ENCODE results near the gene CCNB1IP1.
"Not testable (repeated sequence)": the region's sequence is repeated elsewhere in the genome, so short reads cannot be mapped to it uniquely, and the experiment has no call there.

CCNB1IP1 gene

GRCh38 chr14:20332788-20333493 is at the start of gene CCNB1IP1:
TSS of gene CCNB1IP1 (minus strand) at chr14:20333279. CDS start at chr14:20316523, 16,756 bp downstream.
- H3K36me3 ChIP-seq (ENCODE audit: insufficient read depth, low read length): peaks cover 16% of the 10 kb centered on the region
- peak within 1 kb of the TSS; percentile 94 for H2AFZ ChIP-seq (ENCODE audit: low read depth, low read length)
- no peaks in the 10 kb centered on the region for H3K27me3 ChIP-seq (ENCODE audit: insufficient read depth, low read length)
- no peaks in the 10 kb centered on the region for H3K9me3 ChIP-seq (ENCODE audit: low read length)
- peaks cover 7% of the 10 kb centered on the region for H3K4me1 ChIP-seq (ENCODE audit: insufficient read depth, low read length)
- H3K4me3 ChIP-seq (ENCODE audit: low read length): peak within 1 kb of the TSS; percentile 90

- Histone ChIP-seq H3K4me3 (ENCODE audit: low read length) (no peak overlapping the region), H3K36me3 (ENCODE audit: insufficient read depth, low read length) (peaks cover 80% of the 10 kb centered on the region), H3K27me3 (ENCODE audit: insufficient read depth, low read length) (no peaks in the 10 kb centered on the region), H3K4me1 (ENCODE audit: insufficient read depth, low read length) (no peaks in the 10 kb centered on the region), H3K9me3 (ENCODE audit: low read length) (no peaks in the 10 kb centered on the region), H2AFZ (ENCODE audit: low read depth, low read length) (no peak overlapping the region)
Observed at GRCh38 chr14:20382526-20382925, 49.4 kb upstream of the CCNB1IP1 start.

GRCh38 chr14:20381341-20381740 is 48.3 kb upstream of the CCNB1IP1 start:
- Histone ChIP-seq H3K4me3 (ENCODE audit: low read length) (no peak overlapping the region), H3K4me1 (ENCODE audit: insufficient read depth, low read length) (no peaks in the 10 kb centered on the region), H3K36me3 (ENCODE audit: insufficient read depth, low read length) (peaks cover 82% of the 10 kb centered on the region), H3K9me3 (ENCODE audit: low read length) (no peaks in the 10 kb centered on the region), H3K27me3 (ENCODE audit: insufficient read depth, low read length) (no peaks in the 10 kb centered on the region), H2AFZ (ENCODE audit: low read depth, low read length) (no peak overlapping the region)

GRCh38 chr14:20380681-20381080 is 47.6 kb upstream of the CCNB1IP1 start:
- Histone ChIP-seq H3K27me3 (ENCODE audit: insufficient read depth, low read length) (no peaks in the 10 kb centered on the region), H3K4me3 (ENCODE audit: low read length) (no peak overlapping the region), H2AFZ (ENCODE audit: low read depth, low read length) (no peak overlapping the region), H3K9me3 (ENCODE audit: low read length) (no peaks in the 10 kb centered on the region), H3K36me3 (ENCODE audit: insufficient read depth, low read length) (peaks cover 81% of the 10 kb centered on the region), H3K4me1 (ENCODE audit: insufficient read depth, low read length) (no peaks in the 10 kb centered on the region)

GRCh38 chr14:20379743-20380142 is 46.7 kb upstream of the CCNB1IP1 start:
- Histone ChIP-seq H3K27me3 (ENCODE audit: insufficient read depth, low read length) (no peaks in the 10 kb centered on the region), H2AFZ (ENCODE audit: low read depth, low read length) (no peak overlapping the region), H3K36me3 (ENCODE audit: insufficient read depth, low read length) (peaks cover 78% of the 10 kb centered on the region), H3K4me3 (ENCODE audit: low read length) (no peak overlapping the region), H3K4me1 (ENCODE audit: insufficient read depth, low read length) (no peaks in the 10 kb centered on the region), H3K9me3 (ENCODE audit: low read length) (no peaks in the 10 kb centered on the region)

- Histone ChIP-seq H3K4me3 (ENCODE audit: low read length) (no peak overlapping the region), H3K27me3 (ENCODE audit: insufficient read depth, low read length) (no peaks in the 10 kb centered on the region)
Observed at GRCh38 chr14:20377171-20377570, 44.1 kb upstream of the CCNB1IP1 start.

GRCh38 chr14:20376071-20376588 is 43.1 kb upstream of the CCNB1IP1 start:
- no peak overlapping the region for H2AFZ ChIP-seq (ENCODE audit: low read depth, low read length)
- H3K36me3 ChIP-seq (ENCODE audit: insufficient read depth, low read length): peaks cover 75% of the 10 kb centered on the region
- no peak overlapping the region for H3K4me3 ChIP-seq (ENCODE audit: low read length)
- H3K9me3 ChIP-seq (ENCODE audit: low read length): no peaks in the 10 kb centered on the region
- no peaks in the 10 kb centered on the region for H3K27me3 ChIP-seq (ENCODE audit: insufficient read depth, low read length)
- no peaks in the 10 kb centered on the region for H3K4me1 ChIP-seq (ENCODE audit: insufficient read depth, low read length)

More at GRCh38 chr14:20377171-20377570, 44.1 kb upstream of the CCNB1IP1 start:
- H2AFZ ChIP-seq (ENCODE audit: low read depth, low read length): no peak overlapping the region
- peaks cover 77% of the 10 kb centered on the region for H3K36me3 ChIP-seq (ENCODE audit: insufficient read depth, low read length)
- no peaks in the 10 kb centered on the region for H3K4me1 ChIP-seq (ENCODE audit: insufficient read depth, low read length)
- no peaks in the 10 kb centered on the region for H3K9me3 ChIP-seq (ENCODE audit: low read length)

GRCh38 chr14:20375471-20375870 is 42.4 kb upstream of the CCNB1IP1 start:
- no peak overlapping the region for H3K4me3 ChIP-seq (ENCODE audit: low read length)
- H3K27me3 ChIP-seq (ENCODE audit: insufficient read depth, low read length): no peaks in the 10 kb centered on the region
- H3K36me3 ChIP-seq (ENCODE audit: insufficient read depth, low read length): peaks cover 79% of the 10 kb centered on the region
- H3K9me3 ChIP-seq (ENCODE audit: low read length): no peaks in the 10 kb centered on the region
- no peaks in the 10 kb centered on the region for H3K4me1 ChIP-seq (ENCODE audit: insufficient read depth, low read length)
- H2AFZ ChIP-seq (ENCODE audit: low read depth, low read length): no peak overlapping the region

- Histone ChIP-seq H3K4me3 (ENCODE audit: low read length) (no peak overlapping the region), H3K36me3 (ENCODE audit: insufficient read depth, low read length) (peaks cover 74% of the 10 kb centered on the region), H3K4me1 (ENCODE audit: insufficient read depth, low read length) (no peaks in the 10 kb centered on the region), H2AFZ (ENCODE audit: low read depth, low read length) (no peak overlapping the region), H3K9me3 (ENCODE audit: low read length) (no peaks in the 10 kb centered on the region), H3K27me3 (ENCODE audit: insufficient read depth, low read length) (no peaks in the 10 kb centered on the region)
Observed at GRCh38 chr14:20372796-20373195, 39.7 kb upstream of the CCNB1IP1 start.

GRCh38 chr14:20365928-20366327 is 32.8 kb upstream of the CCNB1IP1 start:
- Histone ChIP-seq H3K4me1 (ENCODE audit: insufficient read depth, low read length) (no peaks in the 10 kb centered on the region), H3K36me3 (ENCODE audit: insufficient read depth, low read length) (peaks cover 30% of the 10 kb centered on the region), H3K9me3 (ENCODE audit: low read length) (no peaks in the 10 kb centered on the region), H3K4me3 (ENCODE audit: low read length) (no peak overlapping the region), H2AFZ (ENCODE audit: low read depth, low read length) (no peak overlapping the region), H3K27me3 (ENCODE audit: insufficient read depth, low read length) (no peaks in the 10 kb centered on the region)

- not testable (repeated sequence) for H3K27me3 ChIP-seq (ENCODE audit: insufficient read depth, low read length); H3K4me1 ChIP-seq (ENCODE audit: insufficient read depth, low read length); H2AFZ ChIP-seq (ENCODE audit: low read depth, low read length); H3K9me3 ChIP-seq (ENCODE audit: low read length); H3K4me3 ChIP-seq (ENCODE audit: low read length)
- peaks cover 58% of the 10 kb centered on the region for H3K36me3 ChIP-seq (ENCODE audit: insufficient read depth, low read length)
Observed at GRCh38 chr14:20358474-20358873, 25.4 kb upstream of the CCNB1IP1 start.

- H3K9me3 ChIP-seq (ENCODE audit: low read length): no peaks in the 10 kb centered on the region
- no peaks in the 10 kb centered on the region for H3K27me3 ChIP-seq (ENCODE audit: insufficient read depth, low read length)
- H3K36me3 ChIP-seq (ENCODE audit: insufficient read depth, low read length): peaks cover 70% of the 10 kb centered on the region
- no peaks in the 10 kb centered on the region for H3K4me1 ChIP-seq (ENCODE audit: insufficient read depth, low read length)
- no peak overlapping the region for H2AFZ ChIP-seq (ENCODE audit: low read depth, low read length)
- no peak overlapping the region for H3K4me3 ChIP-seq (ENCODE audit: low read length)
Observed at GRCh38 chr14:20356422-20356821, 23.3 kb upstream of the CCNB1IP1 start.

- Histone ChIP-seq H3K36me3 (ENCODE audit: insufficient read depth, low read length) (peaks cover 80% of the 10 kb centered on the region), H3K4me3 (ENCODE audit: low read length) (no peak overlapping the region), H3K4me1 (ENCODE audit: insufficient read depth, low read length) (no peaks in the 10 kb centered on the region), H3K9me3 (ENCODE audit: low read length) (no peaks in the 10 kb centered on the region), H2AFZ (ENCODE audit: low read depth, low read length) (no peak overlapping the region), H3K27me3 (ENCODE audit: insufficient read depth, low read length) (no peaks in the 10 kb centered on the region)
Observed at GRCh38 chr14:20350860-20351259, 17.8 kb upstream of the CCNB1IP1 start.

GRCh38 chr14:20350282-20350681 is 17.2 kb upstream of the CCNB1IP1 start:
- Histone ChIP-seq H2AFZ (ENCODE audit: low read depth, low read length) (no peak overlapping the region), H3K4me1 (ENCODE audit: insufficient read depth, low read length) (no peaks in the 10 kb centered on the region), H3K4me3 (ENCODE audit: low read length) (no peak overlapping the region), H3K27me3 (ENCODE audit: insufficient read depth, low read length) (no peaks in the 10 kb centered on the region), H3K9me3 (ENCODE audit: low read length) (no peaks in the 10 kb centered on the region), H3K36me3 (ENCODE audit: insufficient read depth, low read length) (peaks cover 82% of the 10 kb centered on the region)

Data from neuron (in vitro differentiated cells).